Endothelial cell of umbilical vein (primary cell): ENCODE measurements around the gene RGS11. TPM values are rescaled to one million over a fixed set of nuclear protein-coding genes. Genes with fewer than 3 reads are reported as not detected.
A peak's percentile ranks its signal among the peaks of the same experiment; 100 is the strongest.

ENCODE experiments used
- BruUV-seq: library from RNA; stranded (reverse); fragments of 400-500 nt; replicated peaks from 2 replicates; lab custom pipeline; 2021; lab: Mats Ljungman, UMichigan
- CTCF ChIA-PET: fragments of 300-600, 350-600 bp; sonication (Branson Sonifier 250); formaldehyde crosslinking; loops from one replicate; lab custom pipeline; 2021; ENCODE audit warnings: antibody characterized with exemption, inconsistent platforms; lab: Charles Lee
- POLR2A ChIA-PET: fragments of 300-600, 350-600 bp; sonication (Branson Sonifier 250); formaldehyde crosslinking; loops from one replicate; lab custom pipeline; 2021; ENCODE audit warnings: antibody characterized with exemption, inconsistent platforms; lab: Charles Lee
- DNase-seq: peaks from one replicate; pipeline ENCODE4 v3.0.0-alpha.2; 2011; ENCODE audit warnings: low read depth, low spot score
- FAIRE-seq: peaks from 2 replicates; lab custom pipeline; 2011; peaks lifted over from hg19 to GRCh38; lab: Jason Lieb, UNC
- H2AFZ ChIP-seq: 2 replicates; pipeline ENCODE4 v1.6.0; 2012; ENCODE audit warnings: low read depth, low read length, control low read depth, inconsistent platforms
- H3K27ac ChIP-seq: 2 replicates; pipeline ENCODE4 v1.5.1; 2011; ENCODE audit warnings: low read depth, mild to moderate bottlenecking, control low read depth, low read length, moderate library complexity; ENCODE audit not compliant: insufficient read depth
- H3K27me3 ChIP-seq, 2 experiments: 2 replicates each; pipeline versions ENCODE4 v1.6.0 to v1.6.1; 2011; ENCODE audit warnings: low read length in 2 of 2, mixed read lengths in 1 of 2; ENCODE audit not compliant: control insufficient read depth in 2 of 2, insufficient read depth in 2 of 2
- H3K36me3 ChIP-seq, 2 experiments: 2 replicates in 1 of 2; 3 replicates in 1 of 2; pipeline ENCODE4 v1.5.1; 2011; ENCODE audit warnings: low read length in 2 of 2, mild to moderate bottlenecking in 1 of 2, moderate library complexity in 1 of 2; ENCODE audit not compliant: control insufficient read depth in 2 of 2, insufficient read depth in 2 of 2; ENCODE audit errors: extremely low read depth in 1 of 2
- H3K4me1 ChIP-seq: 3 replicates; pipeline ENCODE4 v1.5.1; 2011; ENCODE audit warnings: mild to moderate bottlenecking, low read length; ENCODE audit not compliant: control insufficient read depth, insufficient read depth; ENCODE audit errors: extremely low read depth
- H3K4me2 ChIP-seq: 2 replicates; pipeline ENCODE4 v1.6.1; 2011; ENCODE audit warnings: low read length, control low read depth, mixed read lengths; ENCODE audit not compliant: insufficient read depth
- H3K4me3 ChIP-seq, 3 experiments: fragments of 200-600 bp in 1 of 3; sonication (generic), shearing (Covaris generic) in 1 of 3; replicated peaks in 1 of 3; 2 replicates each; pipeline ENCODE4 v1.5.1; 2011 to 2016; ENCODE audit warnings: control low read depth in 3 of 3, low read length in 3 of 3, mild to moderate bottlenecking in 2 of 3, inconsistent platforms in 1 of 3, low read depth in 1 of 3, moderate library complexity in 1 of 3; ENCODE audit not compliant: insufficient read depth in 1 of 3
- H3K79me2 ChIP-seq: 2 replicates; pipeline ENCODE4 v1.6.0; 2012; ENCODE audit warnings: low read length, inconsistent platforms; ENCODE audit not compliant: control insufficient read depth, insufficient read depth
- H3K9ac ChIP-seq: replicated peaks from 2 replicates; pipeline ENCODE3; 2011; ENCODE audit warnings: low read length, control low read depth; ENCODE audit not compliant: insufficient read depth; ENCODE audit errors: extremely low read depth
- H3K9me1 ChIP-seq: replicated peaks from 3 replicates; pipeline ENCODE4 v1.6.0; 2011; ENCODE audit warnings: mild to moderate bottlenecking, low read length; ENCODE audit not compliant: control insufficient read depth, insufficient read depth; ENCODE audit errors: extremely low read depth
- H3K9me3 ChIP-seq: replicated peaks from 2 replicates; pipeline ENCODE4 v1.5.1; 2012; ENCODE audit warnings: low read length, inconsistent platforms; ENCODE audit not compliant: control insufficient read depth, insufficient read depth
- H4K20me1 ChIP-seq: replicated peaks from 2 replicates; pipeline ENCODE3; 2011; ENCODE audit warnings: mild to moderate bottlenecking, low read length; ENCODE audit not compliant: control insufficient read depth, insufficient read depth; ENCODE audit errors: extremely low read depth
- CTCF ChIP-seq, 2 donors: IDR thresholded peaks; 1 replicate in 1 of 2; 2 replicates in 1 of 2; pipeline ENCODE4 v1.5.1; 2011; ENCODE audit warnings: low read length in 2 of 2, mild to moderate bottlenecking in 2 of 2, moderate library complexity in 2 of 2, control low read depth in 1 of 2, inconsistent platforms in 1 of 2, low read depth in 1 of 2; ENCODE audit not compliant: insufficient read depth in 1 of 2; ENCODE audit errors: extremely low read depth in 1 of 2
- EZH2 ChIP-seq: IDR thresholded peaks from 2 replicates; pipeline ENCODE4 v1.6.1; 2012; ENCODE audit warnings: borderline replicate concordance, low read depth, mild to moderate bottlenecking, moderate library complexity, low read length, inconsistent platforms; ENCODE audit not compliant: severe bottlenecking
- FOS ChIP-seq: IDR thresholded peaks from 2 replicates; pipeline ENCODE4 v1.6.1; 2011; ENCODE audit warnings: mild to moderate bottlenecking, low read length, moderate library complexity, borderline replicate concordance; ENCODE audit not compliant: insufficient read depth
- GATA2 ChIP-seq: IDR thresholded peaks from 2 replicates; pipeline ENCODE4 v1.7.0; 2011; ENCODE audit warnings: low read depth, mild to moderate bottlenecking, moderate library complexity, mixed read lengths, low read length; ENCODE audit not compliant: insufficient read length, insufficient read depth
- JUN ChIP-seq: IDR thresholded peaks from 2 replicates; pipeline ENCODE4 v1.6.1; 2011; ENCODE audit warnings: borderline replicate concordance, low read depth; ENCODE audit not compliant: insufficient read length, insufficient read depth
- MAX ChIP-seq: IDR thresholded peaks from 2 replicates; pipeline ENCODE4 v1.6.1; 2011; ENCODE audit not compliant: insufficient read depth, insufficient read length
- MYC ChIP-seq: IDR thresholded peaks from one replicate; pipeline ENCODE4 v1.6.1; 2011; ENCODE audit warnings: mild to moderate bottlenecking, low read depth, low read length
- POLR2A ChIP-seq: IDR thresholded peaks from 2 replicates; pipeline ENCODE4 v1.6.1; 2012; ENCODE audit warnings: low read depth, mild to moderate bottlenecking, control low read depth, low read length
- POLR2AphosphoS5 ChIP-seq: IDR thresholded peaks from 2 replicates; pipeline ENCODE4 v1.6.1; 2012; ENCODE audit warnings: low read depth, mild to moderate bottlenecking, control low read depth, low read length, moderate library complexity; ENCODE audit not compliant: insufficient read depth
- dilution Hi-C: fragments of 300-500 bp; cut with MboI; formaldehyde crosslinking; loops from one replicate; pipeline ENCODE4 v1.15.0; 2019; ENCODE audit warnings: low sequenced_read_pairs; ENCODE audit not compliant: extremely low pct_ligation_motif_present
- intact Hi-C: fragments of 100-400 bp; cut with micrococcal nuclease; formaldehyde crosslinking; loops from one replicate; pipeline ENCODE4 v1.10.0; 2022
- polyA plus RNA-seq, 4 experiments: library from polyadenylated mRNA; depleted of rRNA in 3 of 4; stranded (reverse) in 3 of 4; unstranded in 1 of 4; fragments of >200 nt; gene quantifications; 2 replicates each; pipeline versions ENCODE4 v1.2.1 to v1.2.3, GENCODE V29; 2011 to 2012; ENCODE audit warnings: missing spikeins in 1 of 4
- total RNA-seq: library from RNA; stranded (reverse); gene quantifications from 2 replicates; pipeline ENCODE4 v1.2.3, GENCODE V29; 2021

Gene RGS11
- total and polyA plus RNA-seq, 2 donors (not counting 3 experiments of a cell fraction or from before 2014, with no cell fraction given), result 3.0 to 4.9 TPM

GRCh38 chr16:265711-266110 is 10.0 kb downstream of the RGS11 start:
- POLR2A ChIA-PET, result no interaction called here
- intact Hi-C loops, result no loop called here
- Histone ChIP-seq H3K27me3 (no peaks in the 10 kb centered on the region), H3K36me3 (peaks cover 0 to 15% of the 10 kb centered on the region in 2 experiments), H4K20me1 (no peaks in the 10 kb centered on the region), H3K9me1 (no peaks in the 10 kb centered on the region), H3K9me3 (no peaks in the 10 kb centered on the region), H3K27ac (no peak overlapping the region), H3K4me1 (no peaks in the 10 kb centered on the region), H2AFZ (no peak overlapping the region), H3K4me2 (no peak overlapping the region), H3K79me2 (no peaks in the 10 kb centered on the region), H3K9ac (no peak overlapping the region), H3K4me3 (no peak overlapping the region)
- dilution Hi-C loops, result no loop called here
- FAIRE-seq (no peak), DNase-seq (no peak)
- CTCF ChIA-PET, result no interaction called here
- TSS peak; percentile 53 for BruUV-seq
- TF ChIP-seq EZH2 (no peak), POLR2A (no peak), MAX (no peak), GATA2 (no peak), CTCF (IDR thresholded peaks at IDR 0.05; ENCODE audit: extremely low read depth in 1 of 2, insufficient read depth in 1 of 2, low read depth in 1 of 2, low read length in 2 of 2) (no peak), JUN (no peak), POLR2AphosphoS5 (no peak), FOS (no peak), MYC (no peak)
